H1 (cell line): ENCODE results near the gene CCDC77. TPM values are rescaled to one million over a fixed set of nuclear protein-coding genes. Genes with fewer than 3 reads are reported as not detected.

Experiments used
- polyA plus RNA-seq, 7 experiments: library from polyadenylated mRNA; depleted of rRNA in 3 of 7; stranded (reverse) in 5 of 7; unstranded in 2 of 7; fragments of >200 nt in 5 of 7; fragments of 200-250 nt in 2 of 7; gene quantifications; 1 replicate in 5 of 7; 2 replicates in 1 of 7; 4 replicates in 1 of 7; pipeline versions ENCODE4 v1.2.1 to v1.2.3, GENCODE V29; 2011 to 2013; ENCODE audit warnings: missing spikeins in 2 of 7, mixed read lengths in 2 of 7
- total RNA-seq: library from RNA; stranded (reverse); fragmentation: NEBNext Ultra II Directional; extraction: Animal tissue kit (Norgen Biotek cat#: 25700); gene quantifications from 2 replicates; pipeline ENCODE4 v1.2.1, GENCODE V29; 2021

Gene CCDC77
- total and polyA plus RNA-seq, 2 of the 8 experiments (the other 6 are each of a cell fraction or from before 2014, with no cell fraction given): 10.3 to 30.4 TPM

Other genes with a start within 250 kb of the CCDC77 start
- gene SLC6A12, start 187.5 kb upstream of the CCDC77 start, total RNA-seq: 0.65 and 1.1 TPM in 2 replicates
- gene SLC6A12, start 187.5 kb upstream of the CCDC77 start, polyA plus RNA-seq (2011; rRNA removed): 0.63 and 0.70 TPM in 2 replicates
- gene SLC6A13, start 138.8 kb upstream of the CCDC77 start, total RNA-seq: not detected in 2 replicates
- 0.03 and 0.19 TPM in 2 replicates for gene SLC6A13, start 138.8 kb upstream of the CCDC77 start, polyA plus RNA-seq (2011; rRNA removed)
- gene KDM5A, start 12.3 kb upstream of the CCDC77 start, total RNA-seq: 36.9 and 45.7 TPM in 2 replicates
- 5.7 and 6.3 TPM in 2 replicates for gene KDM5A, start 12.3 kb upstream of the CCDC77 start, polyA plus RNA-seq (2011; rRNA removed)
- gene B4GALNT3, start 58.3 kb downstream of the CCDC77 start, total RNA-seq: 20.3 and 20.4 TPM in 2 replicates
- gene B4GALNT3, start 58.3 kb downstream of the CCDC77 start, polyA plus RNA-seq (2011; rRNA removed): 12.5 and 14.9 TPM in 2 replicates